ENCODE results near the gene OTUD7B. TPM values are rescaled to one million over a fixed set of nuclear protein-coding genes. Genes with fewer than 3 reads are reported as not detected.

OTUD7B gene
- total and polyA plus RNA-seq, 7 donors = 6.0 to 25.2 (median 17.0) TPM

DNA sequence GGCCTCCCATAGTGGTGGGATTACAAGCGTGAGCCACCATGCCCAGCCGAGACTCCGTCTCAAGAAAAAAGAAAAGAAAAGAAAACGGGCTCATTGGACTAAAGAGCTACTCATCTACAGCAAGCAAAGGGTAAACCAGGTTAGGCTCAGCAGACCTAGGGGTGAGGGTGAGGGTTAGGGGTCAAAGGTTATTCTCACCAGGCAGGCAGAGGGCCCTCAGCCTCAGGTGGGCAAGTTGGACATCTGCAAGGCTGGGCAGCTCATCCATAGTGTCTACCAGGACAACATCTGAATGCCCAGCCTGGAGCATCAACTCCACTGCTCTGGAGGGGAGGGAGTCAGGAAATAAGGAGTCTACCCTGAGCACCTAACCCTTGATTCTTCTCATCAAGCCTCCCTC, 77.3 kb downstream of the OTUD7B start:
- no peak overlapping the region for H3K4me3 ChIP-seq
- H3K27me3 ChIP-seq = no peaks in the 10 kb centered on the region
- no peak for DNase-seq
- no peak overlapping the region for H3K27ac ChIP-seq
- peaks cover 0 to 45% (median 4%) of the 10 kb centered on the region in 4 donors for H3K36me3 ChIP-seq
- intact Hi-C loops (cut with DNase I) = no loop called here
- TF ChIP-seq POLR2A (IDR thresholded peaks at IDR 0.05) (no peak), EP300 (IDR thresholded peaks at IDR 0.05) (no peak), POLR2AphosphoS5 (IDR thresholded peaks at IDR 0.05) (no peak)
- TF ChIP-seq, protein P1, sequence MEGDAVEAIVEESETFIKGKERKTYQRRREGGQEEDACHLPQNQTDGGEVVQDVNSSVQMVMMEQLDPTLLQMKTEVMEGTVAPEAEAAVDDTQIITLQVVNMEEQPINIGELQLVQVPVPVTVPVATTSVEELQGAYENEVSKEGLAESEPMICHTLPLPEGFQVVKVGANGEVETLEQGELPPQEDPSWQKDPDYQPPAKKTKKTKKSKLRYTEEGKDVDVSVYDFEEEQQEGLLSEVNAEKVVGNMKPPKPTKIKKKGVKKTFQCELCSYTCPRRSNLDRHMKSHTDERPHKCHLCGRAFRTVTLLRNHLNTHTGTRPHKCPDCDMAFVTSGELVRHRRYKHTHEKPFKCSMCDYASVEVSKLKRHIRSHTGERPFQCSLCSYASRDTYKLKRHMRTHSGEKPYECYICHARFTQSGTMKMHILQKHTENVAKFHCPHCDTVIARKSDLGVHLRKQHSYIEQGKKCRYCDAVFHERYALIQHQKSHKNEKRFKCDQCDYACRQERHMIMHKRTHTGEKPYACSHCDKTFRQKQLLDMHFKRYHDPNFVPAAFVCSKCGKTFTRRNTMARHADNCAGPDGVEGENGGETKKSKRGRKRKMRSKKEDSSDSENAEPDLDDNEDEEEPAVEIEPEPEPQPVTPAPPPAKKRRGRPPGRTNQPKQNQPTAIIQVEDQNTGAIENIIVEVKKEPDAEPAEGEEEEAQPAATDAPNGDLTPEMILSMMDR (IDR thresholded peaks at IDR 0.05) = no peak
- H3K4me1 ChIP-seq = peaks cover 0 to 36% (median 32%) of the 10 kb centered on the region in 4 donors
- 88 to 93% methylated on average over 4 of the region's 4 CpGs for WGBS, 2 donors
- H3K9me3 ChIP-seq = no peaks in the 10 kb centered on the region

DNA sequence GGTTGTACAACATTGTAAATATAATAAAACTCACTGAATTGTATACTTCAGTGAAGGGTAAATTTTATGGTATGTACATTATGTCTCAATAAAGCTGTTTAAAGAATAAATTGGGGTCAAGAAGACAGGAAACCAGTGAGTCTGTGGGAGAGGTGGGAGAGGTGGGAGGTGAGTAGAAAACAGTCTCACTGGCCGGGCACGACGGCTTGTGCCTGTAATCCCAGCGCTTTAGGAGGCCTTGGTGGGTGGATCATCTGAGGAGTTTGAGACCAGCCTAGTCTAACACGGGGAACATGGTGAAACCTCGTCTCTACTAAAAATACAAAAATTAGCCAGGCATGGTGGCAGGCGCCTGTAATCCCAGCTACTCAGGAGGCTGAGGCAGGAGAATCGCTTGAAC, 78.1 kb downstream of the OTUD7B start:
- intact Hi-C loops (cut with DNase I) = no loop called here
- TF ChIP-seq POLR2A (IDR thresholded peaks at IDR 0.05) (no peak), POLR2AphosphoS5 (IDR thresholded peaks at IDR 0.05) (no peak), EP300 (IDR thresholded peaks at IDR 0.05) (no peak)
- TF ChIP-seq, protein P1 (IDR thresholded peaks at IDR 0.05) = no peak
- DNase-seq = no peak
- H3K4me1 ChIP-seq = peaks cover 0 to 32% (median 29%) of the 10 kb centered on the region in 4 donors
- H3K4me3 ChIP-seq = no peak overlapping the region
- no peak overlapping the region for H3K27ac ChIP-seq
- WGBS, 2 donors = 22 to 77% methylated on average over 8 of the region's 8 CpGs
- no peaks in the 10 kb centered on the region for H3K9me3 ChIP-seq
- no peaks in the 10 kb centered on the region for H3K27me3 ChIP-seq
- H3K36me3 ChIP-seq = peaks cover 0 to 45% (median 4%) of the 10 kb centered on the region in 4 donors

DNA sequence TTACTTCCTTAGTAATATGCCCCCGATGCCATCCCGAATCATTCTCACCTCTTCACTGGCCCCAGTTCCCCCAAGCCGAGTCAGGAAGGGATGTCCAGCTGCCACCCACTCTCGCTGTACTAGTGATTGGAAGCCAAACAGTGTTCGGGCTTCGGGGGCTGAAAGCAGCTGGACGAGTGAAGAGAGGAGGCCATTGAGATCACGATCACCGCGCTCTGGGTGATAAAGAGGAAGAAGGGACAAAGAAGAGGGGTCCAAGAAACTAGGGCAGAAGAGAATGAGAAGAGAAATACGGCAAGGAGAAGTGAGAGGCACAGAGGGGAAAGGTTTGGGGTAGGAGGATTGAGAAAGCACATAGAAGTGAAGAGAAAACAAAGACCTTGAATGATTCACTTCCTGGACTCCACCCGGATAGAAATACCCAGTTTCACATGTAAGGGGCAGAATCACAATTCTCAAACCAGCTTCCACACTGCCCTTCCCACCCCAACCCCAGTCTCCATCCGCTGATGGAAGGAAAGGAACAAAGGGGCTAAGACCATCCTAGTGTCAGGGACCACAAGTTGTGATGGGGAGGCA, 79.2 kb downstream of the OTUD7B start:
- whole genome bisulfite sequencing, 2 donors = 82 to 83% methylated on average over 13 of the region's 13 CpGs
- no peak for DNase-seq
- Histone ChIP-seq H3K9me3 (no peaks in the 10 kb centered on the region), H3K27me3 (no peaks in the 10 kb centered on the region), H3K4me1 (peaks cover 0 to 33% (median 31%) of the 10 kb centered on the region in 4 donors), H3K27ac (no peak overlapping the region), H3K4me3 (no peak overlapping the region), H3K36me3 (peaks cover 0 to 49% (median 7%) of the 10 kb centered on the region in 4 donors)
- intact Hi-C loops (cut with DNase I) = no loop called here
- TF ChIP-seq EP300 (IDR thresholded peaks at IDR 0.05) = no peak
- no peak for TF ChIP-seq POLR2AphosphoS5 (IDR thresholded peaks at IDR 0.05)

DNA sequence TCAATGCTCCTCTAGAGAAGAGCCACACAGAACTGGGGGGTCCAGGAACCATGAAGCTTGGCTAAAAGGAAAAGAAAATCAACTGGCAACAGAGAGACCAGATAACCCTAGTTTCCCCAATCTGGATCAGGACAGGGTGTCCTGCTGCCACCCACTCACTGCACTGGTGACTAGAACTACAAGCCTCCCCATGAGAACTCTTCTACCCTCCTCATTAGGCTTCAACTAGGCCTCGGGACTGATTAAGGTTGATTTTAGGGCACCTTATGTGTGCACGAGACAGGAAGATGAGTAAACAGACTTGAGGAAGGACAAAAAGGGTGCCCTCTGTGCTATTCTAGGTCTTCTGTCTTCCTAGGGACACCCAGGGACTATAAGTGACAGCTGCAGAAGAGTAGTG, 80.7 kb downstream of the OTUD7B start:
- Histone ChIP-seq H3K9me3 (no peaks in the 10 kb centered on the region), H3K4me3 (no peak overlapping the region), H3K27me3 (no peaks in the 10 kb centered on the region), H3K4me1 (peaks cover 0 to 36% (median 31%) of the 10 kb centered on the region in 4 donors), H3K27ac (peak overlapping the region in 3 of 4 donors; percentile 96 to 97 (median 96)), H3K36me3 (peaks cover 12 to 64% (median 21%) of the 10 kb centered on the region in 4 donors)
- DNase-seq = no peak
- intact Hi-C loops (cut with DNase I) = no loop called here
- 74 to 90% methylated on average over 2 of the region's 2 CpGs for WGBS, 2 donors
- TF ChIP-seq, protein P1 (IDR thresholded peaks at IDR 0.05) = no peak
- TF ChIP-seq POLR2A (IDR thresholded peaks at IDR 0.05) (no peak), EP300 (IDR thresholded peaks at IDR 0.05) (no peak), POLR2AphosphoS5 (IDR thresholded peaks at IDR 0.05) (no peak)

DNA sequence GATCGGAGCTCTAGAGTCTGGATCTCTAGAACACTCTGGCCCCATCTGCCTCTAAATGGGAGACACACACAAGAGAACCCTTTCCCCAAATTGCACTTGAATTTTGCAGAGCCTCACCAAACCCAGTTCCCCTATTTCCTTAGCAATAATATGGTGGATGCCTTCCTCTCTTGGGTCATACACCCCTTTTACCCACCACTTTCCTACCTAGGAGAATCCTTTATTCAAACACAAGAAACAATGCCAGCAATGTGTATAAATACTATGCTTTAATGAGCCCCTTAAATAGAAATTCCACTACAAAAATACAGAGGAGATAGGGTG, 82.2 kb downstream of the OTUD7B start:
- 10 to 21% methylated on average over 1 of the region's 1 CpG for WGBS, 2 donors
- Histone ChIP-seq H3K36me3 (peaks cover 26 to 74% (median 36%) of the 10 kb centered on the region in 4 donors), H3K4me3 (peak overlapping the region; percentile 74 to 94 (median 92)), H3K27ac (peak overlapping the region; percentile 95 to 97 (median 96)), H3K4me1 (peaks cover 0 to 39% (median 34%) of the 10 kb centered on the region in 4 donors), H3K27me3 (no peaks in the 10 kb centered on the region), H3K9me3 (no peaks in the 10 kb centered on the region)
- no peak for DNase-seq
- intact Hi-C loops (cut with DNase I) = no loop called here
- TF ChIP-seq EP300 (IDR thresholded peaks at IDR 0.05) (no peak), POLR2A (IDR thresholded peaks at IDR 0.05) (no peak), POLR2AphosphoS5 (IDR thresholded peaks at IDR 0.05) (no peak)
- TF ChIP-seq, protein P1 (IDR thresholded peaks at IDR 0.05) = no peak

Data from sigmoid colon (tissue), 7 donors.